G401.6 (cell line): Measurements from ENCODE around the gene PTPRM.

Experiments
- FAIRE-seq: peaks from 2 replicates; lab custom pipeline; 2012; peaks lifted over from hg19 to GRCh38; lab: Jason Lieb, UNC

PTPRM gene

GRCh38 chr18:7567474-7568425 lies 634 bp downstream of the PTPRM start:
- no peak for FAIRE-seq

DNA sequence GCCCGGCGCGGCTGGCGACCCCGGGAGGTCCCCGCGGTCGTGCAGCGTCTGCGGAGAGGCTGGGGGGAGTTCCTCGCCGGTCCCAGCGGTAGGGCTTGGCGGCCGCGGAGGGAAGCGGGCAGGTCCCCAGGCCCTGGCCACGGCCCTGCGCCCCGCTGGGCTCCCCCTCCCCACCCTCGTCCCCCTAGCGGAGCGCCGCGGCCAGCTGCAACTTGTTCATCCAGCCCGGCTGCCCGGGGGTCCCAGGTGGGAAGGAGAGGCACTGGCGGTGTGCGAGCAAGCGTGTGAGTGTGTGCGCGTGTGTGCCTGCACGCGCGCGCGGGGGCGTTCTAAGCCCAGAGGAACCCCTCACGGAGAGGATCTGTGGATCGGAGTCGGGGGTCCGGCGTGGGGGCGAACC lies 1.3 kb downstream of the PTPRM start:
- no peak for FAIRE-seq

DNA sequence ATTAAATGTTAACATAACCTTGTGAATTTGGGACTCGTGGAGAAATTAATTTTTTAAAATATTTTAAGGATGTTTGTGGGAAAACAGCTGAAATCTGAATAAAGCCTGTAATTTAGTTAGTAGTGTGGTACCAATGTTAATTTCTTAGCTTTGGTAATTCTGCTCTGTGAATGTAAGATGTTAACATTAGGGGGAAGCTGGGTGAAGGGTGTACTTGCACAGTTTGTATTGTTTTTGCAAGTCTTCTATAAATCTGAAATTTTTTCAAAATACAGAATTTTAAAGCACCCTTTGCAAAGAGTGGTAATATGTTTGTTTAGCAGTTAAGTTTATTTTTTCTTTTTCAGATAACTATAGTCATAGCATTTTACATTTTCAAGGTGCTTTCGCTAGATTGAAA lies 4.5 kb downstream of the PTPRM start:
- no peak for FAIRE-seq

DNA sequence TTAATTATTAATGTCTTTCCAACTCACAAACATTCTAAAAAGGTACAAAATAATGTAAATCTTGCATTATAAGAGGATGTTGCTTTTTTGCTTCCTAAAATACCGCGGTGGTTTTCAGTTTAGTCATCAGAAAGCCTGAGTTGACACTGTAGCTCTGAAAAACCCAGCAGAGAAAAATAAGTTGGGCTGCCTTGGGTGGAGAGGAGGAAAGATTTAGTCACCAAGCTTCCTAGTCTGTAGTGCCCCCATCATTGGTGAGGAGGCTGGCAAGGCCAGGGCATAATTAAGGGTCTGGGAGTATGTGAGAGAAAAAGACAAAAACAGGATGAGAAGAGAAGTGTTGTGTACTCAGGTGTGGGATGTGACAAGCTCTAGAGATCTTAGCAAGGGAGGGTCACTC lies 5.7 kb downstream of the PTPRM start:
- FAIRE-seq, result no peak

DNA sequence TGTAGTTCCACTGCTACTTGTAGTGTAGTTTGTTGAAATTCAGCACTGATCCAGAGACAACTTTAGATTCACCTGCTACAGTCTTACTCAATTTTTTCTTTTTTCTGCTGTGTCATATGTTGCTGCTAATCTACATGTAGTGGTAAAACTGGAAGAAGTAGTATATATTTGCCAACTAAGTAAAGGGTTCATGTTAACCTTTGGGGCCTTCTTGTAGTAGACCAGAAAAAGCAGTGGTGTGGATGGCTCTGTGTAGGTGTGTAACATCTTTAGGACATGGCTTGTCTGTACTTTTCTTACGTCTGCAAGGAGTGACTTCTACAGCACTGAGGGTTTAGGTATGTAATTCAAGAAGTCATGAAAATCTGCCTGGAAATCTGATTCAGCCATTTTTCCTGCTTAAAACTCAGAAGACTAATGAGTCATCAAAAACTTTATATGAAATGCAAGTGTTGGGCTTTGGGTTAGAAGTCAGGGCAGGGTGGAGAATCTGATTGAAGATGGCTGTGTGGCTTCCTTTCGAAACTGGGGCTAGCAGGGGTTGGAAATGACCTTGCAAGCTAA lies 8.4 kb downstream of the PTPRM start:
- no peak for FAIRE-seq

- FAIRE-seq, result no peak
Observed at GRCh38 chr18:7576077-7576476, 9.0 kb downstream of the PTPRM start.

GRCh38 chr18:7576685-7577084 lies 9.6 kb downstream of the PTPRM start:
- FAIRE-seq, result no peak

DNA sequence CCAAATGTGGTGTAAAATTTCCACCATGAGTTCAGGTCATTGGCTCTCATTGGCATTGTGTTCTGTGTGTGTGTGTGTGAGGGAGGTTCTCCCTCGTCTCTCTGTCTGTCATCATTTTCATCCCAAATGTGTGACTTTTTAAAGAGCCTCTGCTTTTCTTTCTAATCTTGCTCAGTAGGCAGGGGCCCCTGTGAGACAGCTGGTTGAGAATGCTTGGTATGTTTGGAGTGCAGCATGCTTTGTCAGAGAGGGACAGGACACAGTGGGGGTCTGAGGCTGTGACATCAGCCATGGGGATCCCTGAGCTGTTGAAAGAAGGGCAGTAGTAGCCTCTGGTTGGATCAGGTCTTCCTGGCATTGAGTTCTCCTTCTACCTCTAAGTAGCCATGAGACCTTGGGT lies 10.6 kb downstream of the PTPRM start:
- no peak for FAIRE-seq

GRCh38 chr18:7579176-7579917 lies 12.2 kb downstream of the PTPRM start:
- no peak for FAIRE-seq

DNA sequence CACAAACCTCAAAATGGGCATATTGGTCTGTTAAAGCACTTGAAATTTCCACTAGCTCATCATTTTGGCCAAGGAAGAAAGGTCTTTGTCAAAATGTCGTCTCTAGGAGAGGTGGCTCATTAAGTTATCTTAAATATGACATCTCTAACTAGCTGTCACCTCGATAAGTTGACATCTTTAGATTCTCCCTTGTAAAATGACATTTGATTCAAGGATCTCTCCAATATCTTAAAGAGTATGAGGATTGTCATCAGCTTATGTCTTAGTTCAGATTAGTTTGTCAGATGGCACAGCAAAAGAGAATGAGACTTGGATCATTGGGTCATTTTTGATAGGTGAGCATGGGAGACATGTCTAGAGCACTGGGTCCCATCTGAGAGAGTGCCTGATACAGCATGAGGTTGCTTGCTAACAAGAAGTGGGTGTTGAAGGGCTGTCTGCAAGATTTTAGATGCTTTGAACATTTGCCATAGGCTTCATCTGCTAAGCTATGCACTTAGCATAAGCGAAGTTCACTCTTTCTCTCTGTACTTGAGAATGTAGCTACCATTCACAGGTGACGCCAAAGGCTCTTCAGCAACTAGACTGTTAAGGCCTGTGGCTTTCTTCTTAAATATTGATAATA lies 12.9 kb downstream of the PTPRM start:
- FAIRE-seq, result no peak

DNA sequence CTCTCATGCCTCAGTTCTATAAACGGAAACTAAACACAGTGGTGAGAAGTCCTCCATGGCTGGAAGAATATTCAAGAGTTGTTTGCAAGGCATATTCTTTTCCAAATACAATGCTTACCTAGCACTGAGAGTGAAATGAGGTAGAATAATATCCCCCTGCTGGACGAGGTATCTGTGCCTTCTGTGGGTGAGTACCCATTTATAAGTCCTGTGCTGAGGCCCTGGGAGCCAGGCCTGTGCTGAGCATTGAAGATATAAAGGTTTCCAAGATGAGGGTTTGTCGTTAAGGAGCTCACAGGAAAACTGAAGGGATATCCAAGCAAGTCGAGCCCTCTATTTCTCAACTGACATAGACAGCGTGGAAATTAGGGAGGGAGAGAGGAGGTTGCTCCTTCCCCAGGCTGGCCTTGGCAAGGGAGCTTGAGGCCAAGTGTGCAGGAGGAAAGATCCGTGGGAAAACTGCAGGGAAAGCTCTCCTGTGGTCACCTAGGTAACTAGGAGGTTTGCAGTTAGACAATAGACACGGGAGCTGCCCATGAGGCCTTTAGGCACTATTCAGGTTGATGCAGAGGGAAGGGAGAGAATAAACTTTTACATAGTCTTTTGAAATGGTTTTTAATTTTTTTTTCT lies 17.6 kb downstream of the PTPRM start:
- FAIRE-seq, result no peak

DNA sequence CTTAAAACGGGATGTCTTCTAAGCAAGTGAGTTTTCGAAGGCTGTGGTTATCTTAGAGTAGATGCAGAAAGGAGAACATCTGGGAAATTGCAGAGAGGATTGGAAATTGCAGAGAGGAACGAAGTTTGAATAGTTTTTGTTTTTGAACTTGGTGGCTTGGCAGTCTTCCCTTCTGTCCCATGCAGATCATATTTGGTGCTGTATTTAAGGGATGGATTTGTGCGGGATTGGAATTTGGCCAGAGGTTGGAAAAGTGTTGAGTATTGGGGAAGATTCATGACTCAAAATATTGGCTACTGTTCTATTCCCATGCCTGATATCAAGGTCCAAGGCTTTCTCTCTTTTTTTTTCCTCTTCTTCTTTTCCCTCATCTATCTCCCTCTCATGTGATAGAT lies 18.2 kb downstream of the PTPRM start:
- FAIRE-seq, result no peak

DNA sequence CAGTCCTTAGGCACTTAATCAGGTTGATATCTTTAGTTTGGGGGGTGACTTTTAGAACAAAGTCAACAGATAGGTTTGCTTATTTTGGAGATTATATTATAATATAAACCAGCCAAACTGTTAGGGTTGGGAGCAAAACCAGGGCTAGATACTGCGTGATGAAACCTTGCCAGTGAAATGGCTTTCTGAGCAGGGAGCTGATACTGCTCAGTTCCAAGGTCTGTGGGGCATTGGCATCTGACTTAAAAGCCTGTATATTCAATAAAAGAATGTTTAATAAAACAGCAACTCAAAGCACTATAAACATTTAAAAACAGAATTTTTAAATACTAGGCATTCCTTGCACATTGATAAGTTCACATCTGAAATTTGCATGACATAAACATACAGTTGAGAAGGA lies 19.3 kb downstream of the PTPRM start:
- FAIRE-seq, result no peak

- no peak for FAIRE-seq
Observed at GRCh38 chr18:7590826-7591560, 23.9 kb downstream of the PTPRM start.

- FAIRE-seq, result no peak
Observed at GRCh38 chr18:7592305-7593071, 25.4 kb downstream of the PTPRM start.

DNA sequence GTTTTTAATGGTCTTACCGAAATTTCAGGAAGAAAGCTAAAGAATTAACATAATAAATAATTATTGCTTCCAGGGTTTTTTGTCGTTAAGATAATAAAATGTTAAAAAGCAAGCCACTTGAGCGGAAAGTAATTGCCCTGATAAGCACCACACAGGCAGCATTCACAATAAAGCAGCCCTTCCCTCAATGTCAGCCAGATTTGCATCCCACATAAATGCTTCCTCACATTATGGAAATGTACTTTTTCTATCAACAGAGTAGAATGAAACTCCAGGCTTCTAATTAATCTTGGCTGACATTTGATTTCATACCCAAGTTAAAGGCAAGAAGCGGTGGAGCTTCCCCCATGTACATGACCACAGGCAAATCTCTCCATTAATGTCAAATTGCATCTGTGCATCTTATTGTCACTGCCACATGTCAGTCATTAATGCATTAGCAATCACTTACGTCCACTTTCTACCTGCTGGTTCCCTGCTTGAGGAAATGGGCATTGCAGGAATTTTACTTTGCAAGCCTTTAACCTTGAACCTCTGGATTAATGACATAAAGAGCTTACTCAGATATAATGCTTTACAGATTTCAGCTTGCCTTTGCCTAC lies 26.2 kb downstream of the PTPRM start:
- FAIRE-seq, result no peak

DNA sequence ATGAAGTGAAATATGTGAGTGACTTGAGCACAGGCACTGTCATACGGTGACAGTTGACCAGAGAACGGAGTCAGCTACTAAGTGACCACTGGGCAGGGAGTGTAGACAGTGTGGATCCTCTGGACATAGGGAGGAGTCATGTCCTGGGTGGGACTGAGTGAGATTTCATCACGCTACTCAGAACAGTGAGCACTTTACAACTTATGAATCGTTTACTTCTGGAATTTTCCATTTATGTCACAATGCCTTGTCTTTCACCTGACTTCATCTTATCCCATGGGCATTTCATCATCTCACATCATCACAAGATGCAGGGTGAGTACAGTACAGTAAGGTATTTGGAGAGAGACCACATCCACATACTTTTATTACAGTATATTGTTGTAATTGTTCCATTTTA lies 29.0 kb downstream of the PTPRM start:
- FAIRE-seq, result no peak

DNA sequence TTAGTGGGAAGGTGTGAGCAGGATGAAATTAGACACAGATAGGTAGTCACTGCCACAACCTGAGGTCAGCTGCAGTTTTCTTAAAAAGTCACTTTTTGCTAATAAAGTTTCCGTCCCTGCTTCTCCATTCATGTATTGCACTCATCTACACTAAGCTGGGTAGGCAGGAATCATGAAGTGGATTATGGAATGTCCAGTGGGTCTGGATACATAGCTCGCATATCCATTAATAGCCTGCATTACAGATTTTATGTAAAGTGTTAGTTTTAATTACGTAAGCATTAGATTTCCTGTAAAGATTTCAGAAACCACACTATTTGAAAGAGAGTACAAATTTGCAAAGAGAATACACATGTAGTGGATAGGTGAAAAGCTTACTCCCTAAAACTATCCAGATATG lies 30.4 kb downstream of the PTPRM start:
- FAIRE-seq, result no peak

GRCh38 chr18:7598167-7599047 lies 31.3 kb downstream of the PTPRM start:
- FAIRE-seq, result no peak
